Effector memory CD8-positive, alpha-beta T cell (primary cell): ENCODE results near the gene SRGAP2B.
"Not testable (repeated sequence)": the region's sequence is repeated elsewhere in the genome, so short reads cannot be mapped to it uniquely, and the experiment has no call there.

ENCODE experiments used
- ATAC-seq: fragments of 150-1000 bp; cut with Tn5 transposase; replicated peaks from 2 replicates; pipeline ENCODE4 v1.10.0; 2021; ENCODE audit warnings: mild to moderate bottlenecking, moderate library complexity
- DNase-seq, 3 experiments: peaks; one replicate each; pipeline ENCODE4 v3.0.0; 2021
- H3K27ac Mint-ChIP-seq, 2 donors: one replicate each; pipeline ENCODE4 v1.8.0; 2022; ENCODE audit warnings: mild to moderate bottlenecking in 2 of 2, mixed read lengths in 2 of 2, moderate library complexity in 2 of 2
- H3K27me3 Mint-ChIP-seq, 2 donors: one replicate each; pipeline ENCODE4 v1.8.0; 2022; ENCODE audit warnings: mixed read lengths in 2 of 2
- H3K36me3 Mint-ChIP-seq: one replicate; pipeline ENCODE4 v1.8.0; 2022; ENCODE audit warnings: mild to moderate bottlenecking, moderate library complexity, mixed read lengths; ENCODE audit not compliant: insufficient read depth
- H3K4me1 Mint-ChIP-seq, 2 donors: one replicate each; pipeline ENCODE4 v1.8.0; 2022; ENCODE audit warnings: low read depth in 2 of 2, mixed read lengths in 2 of 2
- H3K4me3 Mint-ChIP-seq, 2 donors: one replicate each; pipeline ENCODE4 v1.8.0; 2022; ENCODE audit warnings: mild to moderate bottlenecking in 2 of 2, mixed read lengths in 2 of 2, moderate library complexity in 2 of 2
- H3K9me3 Mint-ChIP-seq, 2 donors: one replicate each; pipeline ENCODE4 v1.8.0; 2022; ENCODE audit warnings: mixed read lengths in 2 of 2

Gene SRGAP2B

DNA sequence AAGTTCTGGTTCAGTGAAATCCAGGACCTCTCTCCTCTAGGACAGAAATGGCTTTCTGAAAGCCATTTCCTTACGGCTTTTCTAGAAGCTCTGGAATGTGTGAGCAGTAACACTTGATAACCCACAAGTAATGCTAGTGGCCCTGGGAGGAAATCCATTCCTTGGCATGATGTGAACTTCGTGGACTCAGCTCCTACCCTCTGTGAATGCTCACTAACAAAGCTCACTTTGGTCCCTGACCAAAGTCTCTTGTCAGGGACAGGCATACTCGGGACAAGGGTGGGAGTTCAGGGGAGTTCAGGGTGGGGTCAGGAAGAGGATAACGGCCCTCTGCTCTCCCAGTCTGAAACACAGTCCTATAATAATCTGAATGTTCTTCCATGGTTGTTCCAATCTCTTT lies 172.3 kb downstream of the SRGAP2B start:
- ATAC-seq, DNase-seq, H3K27ac Mint-ChIP-seq, H3K27me3 Mint-ChIP-seq, H3K4me1 Mint-ChIP-seq, H3K4me3 Mint-ChIP-seq, H3K9me3 Mint-ChIP-seq, H3K36me3 Mint-ChIP-seq: not testable (repeated sequence)

DNA sequence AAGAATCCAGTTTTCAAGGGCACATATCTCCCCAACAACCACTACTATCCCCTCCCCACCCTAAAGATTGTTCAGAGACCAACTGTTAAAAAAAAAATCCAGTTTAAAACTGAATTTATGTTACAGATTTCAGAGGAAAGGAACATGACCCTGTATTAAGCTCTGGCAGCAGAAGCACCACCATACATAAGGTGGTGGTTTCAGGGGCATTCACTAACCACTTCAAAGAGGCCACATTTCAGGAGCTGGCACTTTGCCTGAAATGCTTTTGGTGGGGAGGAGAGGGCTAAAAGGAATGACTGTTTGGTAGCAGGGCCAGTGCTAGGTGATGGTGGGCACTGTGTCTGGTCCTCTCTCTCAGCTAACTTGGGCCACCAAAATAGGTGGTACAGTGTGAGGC lies 176.0 kb downstream of the SRGAP2B start:
- not testable (repeated sequence) for H3K27me3 Mint-ChIP-seq, H3K9me3 Mint-ChIP-seq, H3K27ac Mint-ChIP-seq, DNase-seq, H3K4me1 Mint-ChIP-seq, H3K4me3 Mint-ChIP-seq, H3K36me3 Mint-ChIP-seq
- peak; percentile 42 for ATAC-seq

DNA sequence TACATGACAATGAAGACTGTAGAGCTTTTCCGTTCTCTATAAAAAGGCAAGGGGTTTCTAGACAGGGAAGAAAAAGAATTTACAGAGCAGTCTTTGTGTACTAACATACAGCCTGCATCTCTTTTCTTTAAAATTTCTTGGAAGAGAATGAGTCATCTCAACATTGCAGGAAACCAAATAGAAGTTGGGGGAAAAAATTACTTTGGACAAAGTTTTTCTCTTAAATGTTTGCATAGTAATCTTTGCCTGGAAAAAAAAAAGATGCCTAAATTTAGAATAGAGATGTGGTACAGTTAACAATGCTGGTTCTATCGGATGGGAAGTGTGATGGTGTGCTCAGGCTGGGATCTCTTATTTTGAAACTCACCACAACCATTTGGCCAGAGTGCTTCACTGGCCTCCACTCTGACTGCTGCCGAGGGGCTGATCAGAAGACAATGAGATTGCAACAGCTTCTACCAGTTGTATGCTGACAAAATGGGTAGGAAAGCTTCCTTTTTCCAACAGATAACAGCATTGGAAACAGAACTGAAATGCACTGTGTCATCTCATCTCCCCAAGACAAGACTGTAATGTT lies 177.0 kb downstream of the SRGAP2B start:
- not testable (repeated sequence) for H3K9me3 Mint-ChIP-seq, H3K27me3 Mint-ChIP-seq, H3K4me3 Mint-ChIP-seq, ATAC-seq, H3K4me1 Mint-ChIP-seq, DNase-seq, H3K36me3 Mint-ChIP-seq, H3K27ac Mint-ChIP-seq

DNA sequence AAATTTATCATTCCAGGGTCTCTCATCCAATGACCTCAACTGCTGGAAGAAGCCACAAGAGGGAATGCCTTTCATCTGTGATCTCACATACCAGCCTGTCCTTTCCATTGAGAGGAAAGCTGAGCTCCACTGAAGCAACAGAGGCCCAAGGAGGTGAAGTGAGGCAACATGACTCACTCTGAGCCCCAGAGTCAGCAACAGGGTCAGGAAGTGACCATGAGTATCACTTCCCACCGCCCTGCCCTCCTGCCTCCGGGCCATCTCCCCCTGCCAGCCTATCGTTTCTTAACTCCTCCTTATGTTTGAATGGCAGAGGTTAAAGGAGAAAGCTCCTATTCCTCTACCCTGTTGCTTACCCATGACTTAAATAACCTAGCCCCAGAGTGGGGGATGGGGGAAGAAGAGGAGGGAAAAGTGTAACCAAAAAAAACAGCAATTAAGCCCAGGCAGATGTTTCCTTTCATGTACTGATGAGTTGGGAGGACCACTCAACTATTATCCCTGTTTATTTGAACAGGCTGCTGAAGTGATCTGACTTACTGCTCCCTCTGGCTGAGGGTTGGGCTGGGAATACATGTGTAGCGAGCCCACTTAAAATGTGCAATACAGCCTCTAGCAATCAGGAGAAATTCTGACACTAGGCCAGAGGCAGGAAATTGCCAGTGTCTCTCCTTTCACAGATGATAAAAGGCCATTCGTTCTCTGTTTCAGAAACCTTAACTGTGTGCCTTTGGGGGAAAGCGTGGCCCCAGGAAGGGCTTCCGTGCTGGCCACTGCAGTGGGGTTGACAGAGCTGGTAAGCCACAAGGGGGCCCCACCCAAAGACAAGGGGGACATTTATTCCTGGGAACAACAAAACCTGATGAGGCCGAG lies 177.7 kb downstream of the SRGAP2B start:
- not testable (repeated sequence) for H3K36me3 Mint-ChIP-seq, H3K27ac Mint-ChIP-seq, DNase-seq, H3K4me3 Mint-ChIP-seq, H3K27me3 Mint-ChIP-seq, H3K9me3 Mint-ChIP-seq, H3K4me1 Mint-ChIP-seq, ATAC-seq

DNA sequence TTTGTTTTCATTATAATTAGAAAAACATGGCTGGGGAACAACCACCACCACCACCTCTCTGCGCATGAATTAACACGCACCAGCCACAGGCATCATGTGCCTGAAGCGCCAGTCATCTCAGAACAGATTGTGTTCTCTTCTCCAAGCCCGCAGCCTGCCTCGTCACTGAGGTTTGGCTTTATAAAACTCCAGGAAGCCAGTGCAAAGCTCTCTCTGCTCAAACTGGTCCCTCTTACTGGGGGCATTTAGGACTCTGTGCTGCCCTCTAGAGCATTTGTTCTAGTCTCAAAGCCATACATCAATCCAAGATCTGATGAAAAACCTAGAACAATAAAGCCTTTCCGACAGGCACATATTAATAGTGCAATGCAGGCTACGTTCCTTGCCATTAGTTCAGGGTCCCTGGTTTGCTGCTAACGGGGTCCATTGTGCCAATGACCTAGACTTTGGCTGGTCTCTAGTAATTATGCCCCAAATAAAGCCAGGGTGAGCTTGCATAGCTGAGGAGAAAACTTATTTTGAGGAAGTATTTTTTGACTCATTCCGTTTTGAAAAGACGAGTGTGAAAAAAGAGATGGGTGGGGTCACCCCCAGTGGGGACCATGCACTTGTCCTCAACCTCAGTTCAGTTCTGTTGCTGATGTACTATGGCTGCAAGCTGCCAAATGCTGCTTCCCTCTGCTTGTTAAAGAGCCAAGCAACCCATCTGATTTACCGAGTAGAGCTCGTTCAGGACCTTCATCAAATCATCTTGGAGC lies 181.0 kb downstream of the SRGAP2B start:
- H3K4me3 Mint-ChIP-seq, H3K4me1 Mint-ChIP-seq, H3K27ac Mint-ChIP-seq, H3K36me3 Mint-ChIP-seq, H3K27me3 Mint-ChIP-seq, H3K9me3 Mint-ChIP-seq: not testable (repeated sequence)
- DNase-seq (peak in 1 of 3 experiments; percentile 22), ATAC-seq (peak; percentile 80)

DNA sequence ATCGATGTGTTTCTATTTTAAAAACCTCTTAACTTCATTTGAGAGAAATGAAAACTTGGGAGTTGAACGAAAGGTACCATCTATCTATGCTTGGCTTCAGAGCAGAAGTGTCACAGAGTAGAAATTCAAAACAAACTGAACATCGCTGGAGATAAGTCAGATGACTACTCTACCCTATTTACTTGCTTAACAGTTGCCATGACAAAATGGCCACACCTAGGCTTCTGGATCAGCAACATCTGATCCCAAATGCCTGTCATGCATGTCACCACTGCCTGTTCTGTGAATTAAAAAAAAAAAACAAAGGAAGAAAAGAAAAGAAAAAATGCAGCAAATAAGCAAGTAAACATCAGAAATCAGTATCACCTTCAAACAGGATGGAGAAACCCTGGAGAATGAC lies 181.7 kb downstream of the SRGAP2B start:
- H3K4me1 Mint-ChIP-seq, DNase-seq, H3K27ac Mint-ChIP-seq, H3K27me3 Mint-ChIP-seq, H3K4me3 Mint-ChIP-seq, H3K36me3 Mint-ChIP-seq, ATAC-seq, H3K9me3 Mint-ChIP-seq: not testable (repeated sequence)

DNA sequence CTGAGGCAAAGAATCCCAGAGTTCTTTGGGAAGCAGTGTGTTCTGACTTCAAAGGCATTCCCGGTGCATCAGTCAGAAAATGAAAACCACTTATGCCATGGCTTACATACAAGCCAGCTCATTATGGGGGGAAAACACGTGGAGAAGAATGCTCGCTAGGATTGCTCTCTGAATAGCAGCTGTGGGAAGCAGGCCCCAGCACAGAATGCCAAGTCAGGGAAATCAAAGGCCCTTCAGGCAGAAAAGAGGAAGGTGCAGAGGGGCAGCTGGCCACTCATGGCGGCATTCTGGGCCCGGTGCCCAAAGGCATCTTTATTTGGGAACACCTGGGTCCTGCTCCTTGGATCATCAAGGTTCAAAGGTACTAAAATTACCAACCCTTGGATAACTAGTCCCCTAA lies 184.4 kb downstream of the SRGAP2B start:
- not testable (repeated sequence) for H3K4me1 Mint-ChIP-seq, DNase-seq, H3K9me3 Mint-ChIP-seq, H3K36me3 Mint-ChIP-seq, H3K4me3 Mint-ChIP-seq, H3K27ac Mint-ChIP-seq, ATAC-seq, H3K27me3 Mint-ChIP-seq

DNA sequence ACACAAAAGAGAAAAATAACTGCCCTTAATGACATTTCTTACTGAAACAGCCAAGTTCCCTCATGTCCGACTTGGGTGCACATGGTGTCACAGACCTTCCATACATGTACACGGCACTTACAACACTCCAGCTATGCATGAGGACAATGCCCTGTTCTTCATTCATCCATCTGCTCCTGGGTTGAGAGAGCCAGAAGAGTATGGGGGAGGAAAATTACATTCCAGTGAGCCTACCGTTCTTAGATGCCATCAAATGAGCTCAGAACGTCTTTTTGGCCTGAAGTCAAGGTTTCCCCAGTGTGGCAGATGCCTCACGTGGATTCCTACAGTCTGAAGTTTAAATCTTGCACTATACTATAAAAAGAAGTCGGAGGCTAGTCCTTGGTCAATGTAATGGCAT lies 194.3 kb downstream of the SRGAP2B start:
- not testable (repeated sequence) for H3K27ac Mint-ChIP-seq, H3K4me1 Mint-ChIP-seq, H3K9me3 Mint-ChIP-seq, ATAC-seq, H3K4me3 Mint-ChIP-seq, DNase-seq, H3K27me3 Mint-ChIP-seq, H3K36me3 Mint-ChIP-seq

DNA sequence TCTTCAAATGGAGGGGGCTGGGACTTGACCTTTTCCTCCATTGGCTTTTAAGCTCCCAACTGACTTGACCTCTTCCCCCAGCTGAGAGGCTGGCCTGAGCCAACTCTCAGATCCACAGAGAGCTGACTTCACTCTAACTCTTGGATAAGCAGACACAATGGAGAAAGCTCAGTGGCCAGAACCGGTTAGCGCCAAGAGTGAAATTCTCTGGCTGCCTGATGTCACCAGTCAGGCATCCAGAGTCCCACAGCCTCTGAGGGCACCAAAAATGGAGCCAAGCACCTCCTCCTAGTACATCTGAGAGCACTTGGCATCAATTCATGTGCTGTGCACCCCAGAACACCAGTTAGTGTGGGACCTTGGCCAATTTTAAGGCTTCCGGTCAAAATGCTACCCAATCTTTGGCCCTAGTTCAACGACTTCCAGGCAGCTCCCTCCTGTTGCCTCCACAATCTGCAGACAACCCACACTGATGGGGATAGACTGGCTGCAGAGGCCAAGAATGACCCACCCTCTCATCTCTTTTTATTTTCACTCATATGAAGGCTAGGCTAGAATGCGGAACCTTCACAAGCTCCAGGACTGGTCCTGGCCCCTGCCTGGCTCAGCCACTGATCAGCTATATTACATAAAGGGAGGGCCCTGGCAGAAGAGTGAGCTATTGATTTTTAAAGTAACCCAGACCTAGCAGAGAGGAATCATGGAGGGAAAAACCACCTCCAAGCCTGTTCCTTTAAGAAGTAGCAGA lies 200.5 kb downstream of the SRGAP2B start:
- not testable (repeated sequence) for H3K36me3 Mint-ChIP-seq, H3K4me1 Mint-ChIP-seq, ATAC-seq, H3K27me3 Mint-ChIP-seq, H3K9me3 Mint-ChIP-seq, DNase-seq, H3K27ac Mint-ChIP-seq, H3K4me3 Mint-ChIP-seq

DNA sequence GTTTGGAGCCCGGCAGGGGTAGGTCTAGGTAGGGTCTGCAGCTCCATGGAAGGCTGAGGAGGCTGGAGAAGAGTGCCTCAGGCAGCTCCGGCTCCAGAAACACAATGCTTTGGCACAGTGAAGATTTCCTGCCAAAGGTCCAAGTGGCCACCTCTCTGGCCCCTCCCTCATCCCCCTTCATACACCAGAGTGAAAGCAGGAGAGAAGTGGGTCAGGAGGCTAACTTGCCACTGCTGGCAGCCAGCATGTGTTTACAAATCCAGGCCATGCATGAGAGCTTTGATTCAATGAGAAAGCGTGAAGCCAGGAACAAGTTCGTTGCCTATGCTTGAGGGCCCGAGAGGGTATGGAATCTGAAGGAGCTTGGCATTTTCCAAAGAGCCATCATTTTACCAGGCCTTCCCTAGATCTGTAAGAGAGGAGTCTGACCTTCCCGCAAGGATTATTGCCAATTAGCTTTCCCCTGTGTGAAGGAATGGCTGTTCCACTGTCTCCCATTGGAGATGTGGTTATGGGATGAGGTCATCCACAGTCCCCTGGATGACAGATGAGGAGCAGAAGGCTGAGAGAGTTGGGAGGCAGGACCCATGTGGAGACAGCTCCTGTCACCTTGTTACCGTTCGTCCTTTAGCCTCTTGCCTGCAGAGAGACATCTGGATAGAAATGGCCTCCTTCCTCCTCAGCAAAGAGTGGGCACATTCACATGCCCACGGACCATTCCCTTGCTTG lies 201.3 kb downstream of the SRGAP2B start:
- not testable (repeated sequence) for H3K4me3 Mint-ChIP-seq, H3K9me3 Mint-ChIP-seq, H3K4me1 Mint-ChIP-seq, ATAC-seq, H3K27ac Mint-ChIP-seq, H3K36me3 Mint-ChIP-seq, H3K27me3 Mint-ChIP-seq, DNase-seq

DNA sequence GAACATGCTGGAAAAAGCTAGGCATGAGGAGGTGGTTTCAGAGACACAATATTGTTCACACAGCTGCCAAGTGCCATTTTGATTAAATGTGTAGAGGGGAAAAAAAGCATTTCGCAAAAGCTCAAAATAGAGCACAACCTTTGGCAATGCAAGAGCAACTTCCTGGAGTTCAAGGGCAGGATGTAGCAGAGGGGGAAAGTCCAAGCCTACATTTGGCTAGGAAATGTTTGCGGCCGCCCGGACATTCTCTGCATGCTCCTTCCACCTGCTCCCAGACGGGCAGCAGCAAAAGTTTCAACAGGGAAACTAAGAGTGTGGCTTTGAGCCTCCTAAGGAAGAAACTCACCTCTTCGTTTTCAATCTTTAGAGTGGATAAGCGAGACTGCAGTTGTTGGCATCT lies 202.1 kb downstream of the SRGAP2B start:
- H3K4me1 Mint-ChIP-seq, H3K36me3 Mint-ChIP-seq, ATAC-seq, DNase-seq, H3K27me3 Mint-ChIP-seq, H3K9me3 Mint-ChIP-seq, H3K27ac Mint-ChIP-seq, H3K4me3 Mint-ChIP-seq: not testable (repeated sequence)

DNA sequence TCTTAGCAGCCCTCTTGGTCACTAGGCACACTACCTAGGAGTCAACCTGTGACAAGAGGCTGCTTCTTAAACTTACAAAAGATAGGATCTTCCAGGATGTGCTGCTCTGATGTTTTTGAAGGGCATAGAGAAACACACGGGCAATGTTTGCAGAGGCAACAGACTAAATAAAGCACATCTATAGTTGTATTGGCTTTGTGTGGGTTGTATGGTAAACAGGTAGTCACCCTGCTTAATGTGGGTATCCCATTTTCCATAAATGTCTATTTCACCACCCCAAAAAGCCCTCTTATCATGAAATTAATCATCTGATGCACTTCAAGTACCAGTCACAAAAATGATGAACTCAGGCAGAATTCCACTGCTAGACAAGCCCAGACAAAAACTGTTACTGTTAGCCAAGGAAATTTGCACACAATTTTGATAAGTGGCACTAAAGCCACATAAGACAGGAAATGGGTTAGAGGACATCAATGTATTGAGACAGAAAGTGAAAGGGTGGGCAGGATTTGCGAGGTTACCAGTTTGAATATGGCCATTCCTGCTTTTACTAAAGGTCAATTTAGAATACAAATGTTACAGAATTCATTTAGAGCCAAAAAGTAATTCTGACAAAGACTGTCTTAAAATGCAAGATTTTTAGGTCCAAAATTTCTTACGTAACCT lies 205.5 kb downstream of the SRGAP2B start:
- not testable (repeated sequence) for H3K27ac Mint-ChIP-seq, ATAC-seq, H3K27me3 Mint-ChIP-seq, H3K9me3 Mint-ChIP-seq, H3K4me3 Mint-ChIP-seq, H3K4me1 Mint-ChIP-seq, H3K36me3 Mint-ChIP-seq, DNase-seq
